Activated naive CD4-positive, alpha-beta T cell treated with anti-CD3 and anti-CD28 coated beads, Interleukin-2, amount 10 ng/mL, durations not matched to agents 7 days and 5 days (primary cell): Measurements from ENCODE around the gene AKT3.
"Not testable (repeated sequence)": the region's sequence is repeated elsewhere in the genome, so short reads cannot be mapped to it uniquely, and the experiment has no call there.

ENCODE experiments used
- CTCF ChIA-PET: fragments of 350-600 bp; sonication (Branson Sonifier 250); formaldehyde crosslinking; loops from one replicate; lab custom pipeline; 2021; ENCODE audit warnings: antibody characterized with exemption; lab: Charles Lee
- DNase-seq: peaks from one replicate; pipeline ENCODE4 v3.0.0-alpha.2; 2020
- H3K27ac Mint-ChIP-seq: one replicate; pipeline ENCODE4 v1.8.0; 2021; ENCODE audit warnings: mild to moderate bottlenecking, moderate library complexity, mixed read lengths
- H3K27me3 Mint-ChIP-seq: one replicate; pipeline ENCODE4 v1.8.0; 2021; ENCODE audit warnings: mild to moderate bottlenecking, mixed read lengths
- H3K36me3 Mint-ChIP-seq: one replicate; pipeline ENCODE4 v1.8.0; 2021; ENCODE audit warnings: mixed read lengths
- H3K4me1 Mint-ChIP-seq: one replicate; pipeline ENCODE4 v1.8.0; 2021; ENCODE audit warnings: mixed read lengths
- H3K4me3 Mint-ChIP-seq: one replicate; pipeline ENCODE4 v1.8.0; 2021; ENCODE audit warnings: mild to moderate bottlenecking, moderate library complexity, mixed read lengths
- H3K9me3 Mint-ChIP-seq: one replicate; pipeline ENCODE4 v1.8.0; 2021; ENCODE audit warnings: mixed read lengths

AKT3 gene

GRCh38 chr1:243790404-243790803, 59.6 kb downstream of the AKT3 start:
- CTCF ChIA-PET = no interaction called here
- Mint-ChIP-seq H3K27me3 (no peaks in the 10 kb centered on the region), H3K4me1 (no peaks in the 10 kb centered on the region), H3K27ac (no peak overlapping the region), H3K4me3 (no peak overlapping the region), H3K9me3 (no peaks in the 10 kb centered on the region), H3K36me3 (no peaks in the 10 kb centered on the region)
- no peak for DNase-seq

DNA sequence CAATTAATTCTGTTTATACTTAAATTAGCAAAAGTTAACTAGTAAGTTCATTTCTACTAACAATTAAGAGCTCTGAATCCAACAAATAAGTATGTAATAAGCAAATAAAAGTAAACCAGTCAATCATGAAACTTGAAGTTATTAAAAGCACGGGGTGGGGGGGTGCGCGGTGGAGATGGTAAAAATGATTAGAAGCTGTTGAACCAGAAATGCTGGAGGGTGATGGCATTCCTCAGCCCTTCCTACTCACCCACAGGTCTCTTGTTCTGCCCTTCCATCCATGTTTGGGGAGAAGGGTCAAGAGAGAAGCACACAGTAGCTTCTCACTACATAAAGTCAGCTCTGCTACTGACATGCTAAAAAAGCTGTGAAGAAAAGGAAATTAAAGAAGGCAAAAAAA, 63.5 kb downstream of the AKT3 start:
- Mint-ChIP-seq H3K36me3 (no peaks in the 10 kb centered on the region), H3K9me3 (no peaks in the 10 kb centered on the region), H3K27ac (no peak overlapping the region), H3K4me1 (no peaks in the 10 kb centered on the region), H3K4me3 (no peak overlapping the region), H3K27me3 (no peaks in the 10 kb centered on the region)
- CTCF ChIA-PET = interaction anchor here (1.4 kb wide), 1 partner anchor 40 kb away, joined by 3 read pairs; no protein-coding TSS in a partner anchor
- no peak for DNase-seq

- Mint-ChIP-seq H3K36me3 (no peaks in the 10 kb centered on the region), H3K4me1 (no peaks in the 10 kb centered on the region), H3K4me3 (no peak overlapping the region), H3K9me3 (no peaks in the 10 kb centered on the region), H3K27ac (peak overlapping the region; percentile 28), H3K27me3 (no peaks in the 10 kb centered on the region)
- DNase-seq = no peak
- CTCF ChIA-PET = no interaction called here
Observed at GRCh38 chr1:243784506-243784905, 65.5 kb downstream of the AKT3 start.

DNA sequence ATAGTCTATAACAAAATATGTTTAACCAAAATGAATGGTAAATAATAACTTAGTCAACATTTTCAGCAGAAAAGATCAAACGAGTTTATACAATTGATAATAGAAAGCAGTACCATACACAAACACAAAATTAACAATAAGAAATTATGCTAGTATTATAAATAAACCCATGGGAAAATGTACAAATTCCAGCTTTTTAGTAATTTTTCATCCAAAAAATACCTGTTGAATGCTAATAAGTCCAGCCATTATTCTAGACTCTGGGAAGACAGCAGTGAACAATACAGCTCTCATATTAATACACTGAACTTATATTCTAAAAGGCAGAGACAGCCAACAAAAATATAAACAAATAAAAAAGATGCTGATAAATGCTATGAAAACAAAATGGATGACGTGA, 66.3 kb downstream of the AKT3 start:
- Mint-ChIP-seq H3K9me3 (no peaks in the 10 kb centered on the region), H3K36me3 (no peaks in the 10 kb centered on the region), H3K27ac (no peak overlapping the region), H3K27me3 (no peaks in the 10 kb centered on the region), H3K4me3 (no peak overlapping the region), H3K4me1 (no peaks in the 10 kb centered on the region)
- CTCF ChIA-PET = interaction anchor here (0.9 kb wide), 1 partner anchor 33 kb away, joined by 3 read pairs; no protein-coding TSS in a partner anchor
- no peak for DNase-seq

DNA sequence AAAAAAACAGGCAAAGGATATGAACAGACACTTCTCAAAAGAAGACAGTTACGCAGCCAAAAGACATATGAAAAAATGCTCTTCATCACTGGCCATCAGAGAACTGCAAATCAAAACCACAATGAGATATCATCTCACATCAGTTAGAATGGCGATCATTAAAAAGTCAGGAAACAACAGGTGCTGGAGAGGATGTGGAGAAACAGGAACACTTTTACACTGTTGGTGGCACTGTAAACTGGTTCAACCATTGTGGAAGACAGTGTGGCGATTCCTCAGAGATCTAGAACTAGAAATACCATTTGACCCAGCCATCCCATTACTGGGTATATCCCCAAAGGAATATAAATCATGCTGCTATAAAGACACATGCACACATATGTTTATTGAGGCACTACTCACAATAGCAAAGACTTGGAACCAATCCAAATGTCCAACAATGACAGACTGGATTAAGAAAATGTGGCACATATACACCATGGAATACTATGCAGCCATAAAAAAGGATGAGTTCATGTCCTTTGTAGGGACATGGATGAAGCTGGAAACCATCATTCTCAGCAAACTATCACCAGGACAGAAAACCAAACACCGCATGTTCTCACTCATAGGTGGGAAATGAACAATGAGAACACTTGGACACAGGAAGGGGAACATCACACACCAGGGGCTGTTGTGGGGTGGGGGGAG, 77.5 kb downstream of the AKT3 start:
- H3K36me3 Mint-ChIP-seq, H3K4me3 Mint-ChIP-seq, H3K27ac Mint-ChIP-seq, H3K4me1 Mint-ChIP-seq, H3K27me3 Mint-ChIP-seq, DNase-seq, CTCF ChIA-PET: not testable (repeated sequence)
- peaks cover 13% of the 10 kb centered on the region for H3K9me3 Mint-ChIP-seq

DNA sequence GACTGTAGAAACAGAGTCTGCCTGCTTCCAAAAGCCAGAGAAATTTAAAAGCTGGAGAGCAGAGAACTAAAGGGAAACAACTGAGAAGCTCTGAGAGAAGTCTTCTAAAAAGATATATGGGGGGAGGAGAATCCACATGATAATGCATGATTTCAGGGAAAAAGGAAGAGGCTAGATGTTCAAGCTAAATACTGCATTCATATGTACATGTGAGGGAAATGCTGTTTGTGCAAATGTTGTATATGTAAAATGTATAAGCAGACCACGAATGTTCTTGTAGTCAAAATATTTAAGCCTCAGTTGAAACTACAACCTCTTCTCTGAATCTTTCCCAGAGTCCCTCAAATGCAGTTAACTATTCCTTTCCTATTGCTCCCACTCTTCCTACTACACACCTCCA, 79.2 kb downstream of the AKT3 start:
- CTCF ChIA-PET = no interaction called here
- no peak for DNase-seq
- H3K27me3 Mint-ChIP-seq = no peaks in the 10 kb centered on the region
- peaks cover 2% of the 10 kb centered on the region for H3K36me3 Mint-ChIP-seq
- no peak overlapping the region for H3K27ac Mint-ChIP-seq
- H3K4me1 Mint-ChIP-seq = no peaks in the 10 kb centered on the region
- H3K4me3 Mint-ChIP-seq = no peak overlapping the region
- H3K9me3 Mint-ChIP-seq = peaks cover 8% of the 10 kb centered on the region

DNA sequence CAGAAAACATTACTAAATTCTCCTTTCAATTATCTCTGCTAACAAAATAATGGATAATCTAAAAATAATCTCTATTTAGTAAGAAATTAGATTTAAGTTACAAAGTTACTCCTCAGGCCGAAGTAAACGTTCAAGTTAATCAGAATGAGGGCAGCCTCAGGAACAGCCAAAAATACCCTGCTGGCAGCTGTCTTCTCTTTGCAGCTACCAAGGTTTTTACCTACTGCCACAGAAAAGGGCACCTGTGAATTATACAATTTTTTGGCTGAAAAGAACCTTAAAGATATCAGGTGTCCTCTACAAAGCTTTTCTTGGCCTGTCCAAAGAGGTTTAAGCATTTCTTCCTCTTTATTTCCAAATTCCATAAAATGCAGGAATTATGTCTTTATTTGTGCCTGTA, 84.4 kb downstream of the AKT3 start:
- no peaks in the 10 kb centered on the region for H3K4me1 Mint-ChIP-seq
- no peaks in the 10 kb centered on the region for H3K36me3 Mint-ChIP-seq
- H3K4me3 Mint-ChIP-seq = no peak overlapping the region
- CTCF ChIA-PET = no interaction called here
- no peak for DNase-seq
- H3K9me3 Mint-ChIP-seq = no peaks in the 10 kb centered on the region
- no peaks in the 10 kb centered on the region for H3K27me3 Mint-ChIP-seq
- no peak overlapping the region for H3K27ac Mint-ChIP-seq

DNA sequence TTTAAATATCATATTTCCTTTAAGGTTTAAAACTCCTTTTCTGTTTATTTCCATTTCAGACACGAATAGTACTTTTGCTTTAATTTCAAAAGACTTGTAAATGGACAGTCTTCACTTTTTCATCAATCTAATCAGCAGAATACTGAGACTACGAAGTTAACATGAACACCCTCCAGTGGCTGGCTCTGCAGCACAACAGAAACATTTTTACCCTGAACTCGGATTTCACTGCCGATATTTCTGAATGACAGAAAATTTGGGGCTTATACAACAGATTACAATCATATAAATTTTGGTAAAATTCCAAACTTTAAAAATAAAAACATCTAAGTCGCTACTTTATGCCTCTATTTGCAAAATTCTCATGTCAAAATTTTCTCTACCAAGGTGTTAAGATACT, 86.2 kb downstream of the AKT3 start:
- Mint-ChIP-seq H3K36me3 (no peaks in the 10 kb centered on the region), H3K9me3 (no peaks in the 10 kb centered on the region), H3K27ac (no peak overlapping the region), H3K27me3 (no peaks in the 10 kb centered on the region), H3K4me3 (no peak overlapping the region), H3K4me1 (no peaks in the 10 kb centered on the region)
- CTCF ChIA-PET = no interaction called here
- no peak for DNase-seq

- H3K4me3 Mint-ChIP-seq = no peak overlapping the region
- no peak for DNase-seq
- CTCF ChIA-PET = no interaction called here
- H3K27me3 Mint-ChIP-seq = no peaks in the 10 kb centered on the region
- no peaks in the 10 kb centered on the region for H3K36me3 Mint-ChIP-seq
- no peaks in the 10 kb centered on the region for H3K9me3 Mint-ChIP-seq
- H3K4me1 Mint-ChIP-seq = no peaks in the 10 kb centered on the region
- no peak overlapping the region for H3K27ac Mint-ChIP-seq
Observed at GRCh38 chr1:243758647-243759046, 91.4 kb downstream of the AKT3 start.

- H3K27ac Mint-ChIP-seq = no peak overlapping the region
- H3K4me1 Mint-ChIP-seq = peaks cover under 1% of the 10 kb centered on the region
- no peak overlapping the region for H3K4me3 Mint-ChIP-seq
- DNase-seq = no peak
- no peaks in the 10 kb centered on the region for H3K9me3 Mint-ChIP-seq
- H3K27me3 Mint-ChIP-seq = no peaks in the 10 kb centered on the region
- H3K36me3 Mint-ChIP-seq = no peaks in the 10 kb centered on the region
- CTCF ChIA-PET = no interaction called here
Observed at GRCh38 chr1:243756529-243756928, 93.5 kb downstream of the AKT3 start.

DNA sequence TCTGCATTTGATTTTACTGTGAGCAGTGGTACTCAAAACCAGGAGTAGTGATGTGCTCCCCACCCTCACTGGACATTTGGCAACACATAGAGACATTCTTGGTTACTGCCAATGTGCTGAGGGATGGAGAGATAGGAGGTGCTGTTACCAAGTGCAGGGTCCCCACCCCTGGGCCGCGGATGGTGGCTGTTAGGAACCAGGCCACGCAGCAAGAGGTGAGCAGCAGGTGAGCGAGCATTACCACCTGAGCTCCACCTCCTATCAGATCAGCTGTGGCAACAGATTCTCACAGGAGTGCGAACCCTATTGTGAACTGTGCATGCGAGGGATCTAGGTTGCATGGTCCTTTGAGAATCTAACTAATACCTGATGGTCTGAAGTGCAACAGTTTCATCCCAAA, 95.7 kb downstream of the AKT3 start:
- H3K4me3 Mint-ChIP-seq = no peak overlapping the region
- no peaks in the 10 kb centered on the region for H3K36me3 Mint-ChIP-seq
- H3K27me3 Mint-ChIP-seq = no peaks in the 10 kb centered on the region
- peaks cover 2% of the 10 kb centered on the region for H3K4me1 Mint-ChIP-seq
- H3K9me3 Mint-ChIP-seq = no peaks in the 10 kb centered on the region
- no peak for DNase-seq
- no peak overlapping the region for H3K27ac Mint-ChIP-seq
- CTCF ChIA-PET = no interaction called here

DNA sequence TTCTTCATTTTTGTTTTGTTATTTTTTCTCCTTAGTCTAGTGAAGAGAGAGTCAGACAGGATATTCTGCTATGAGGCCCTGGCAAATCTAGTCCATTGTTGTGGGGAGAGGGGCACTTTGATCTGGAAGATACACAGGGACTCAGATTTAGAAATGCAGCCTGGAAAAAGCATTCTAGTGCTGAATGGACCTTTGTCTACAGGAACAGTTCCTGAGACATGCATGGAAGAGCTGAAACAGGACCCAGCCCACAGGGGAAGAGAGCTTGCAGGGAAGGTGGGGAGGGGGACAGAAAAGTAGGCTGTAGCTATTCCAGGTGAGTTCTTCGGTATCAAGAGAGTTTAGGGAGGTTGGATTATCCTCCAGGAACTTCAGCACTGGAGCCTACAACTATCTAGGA, 98.5 kb downstream of the AKT3 start:
- no peak overlapping the region for H3K4me3 Mint-ChIP-seq
- H3K27me3 Mint-ChIP-seq = no peaks in the 10 kb centered on the region
- peaks cover 2% of the 10 kb centered on the region for H3K4me1 Mint-ChIP-seq
- CTCF ChIA-PET = interaction anchor here (0.7 to 4.8 kb wide), 5 partner anchors 32 to 548 kb away, joined by 3 to 29 read pairs (median 3); no protein-coding TSS in a partner anchor
- H3K9me3 Mint-ChIP-seq = no peaks in the 10 kb centered on the region
- DNase-seq = no peak
- H3K36me3 Mint-ChIP-seq = no peaks in the 10 kb centered on the region
- H3K27ac Mint-ChIP-seq = no peak overlapping the region

DNA sequence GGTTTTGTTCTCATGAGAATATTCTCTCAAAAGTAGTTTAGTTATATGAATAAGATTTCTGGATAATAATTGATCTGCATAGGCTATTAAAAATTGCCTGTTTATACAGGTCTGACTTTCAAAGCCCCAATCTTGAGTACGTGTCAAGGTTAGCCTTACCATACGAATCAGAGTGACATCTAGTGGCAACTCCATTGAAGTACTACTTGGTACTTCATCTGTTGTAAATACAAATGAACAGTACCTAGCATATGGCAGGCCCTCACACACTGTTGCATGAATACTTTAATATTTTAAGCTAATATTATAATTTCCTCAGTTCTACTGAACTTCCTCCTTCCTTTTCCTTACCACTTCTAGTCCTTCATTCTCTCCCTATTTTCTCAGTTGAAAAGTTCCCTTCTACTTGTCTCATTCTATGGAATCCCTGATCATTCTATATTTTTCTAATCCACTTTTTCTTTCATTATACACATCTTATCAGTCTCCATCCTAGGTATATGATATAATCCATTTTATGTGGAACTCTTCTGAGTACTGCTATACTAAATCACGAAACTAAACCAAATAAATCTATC, 101.2 kb downstream of the AKT3 start:
- CTCF ChIA-PET = interaction anchor here (0.6 to 4.8 kb wide), 5 partner anchors 11 to 666 kb away, joined by 3 to 29 read pairs (median 3); no protein-coding TSS in a partner anchor
- DNase-seq = no peak

GRCh38 chr1:243748227-243748626, 101.8 kb downstream of the AKT3 start:
- Mint-ChIP-seq H3K9me3 (no peaks in the 10 kb centered on the region), H3K36me3 (no peaks in the 10 kb centered on the region), H3K27ac (no peak overlapping the region), H3K4me3 (no peak overlapping the region), H3K4me1 (peaks cover 2% of the 10 kb centered on the region), H3K27me3 (no peaks in the 10 kb centered on the region)
- no peak for DNase-seq
- CTCF ChIA-PET = interaction anchor here (0.7 to 4.8 kb wide), 4 partner anchors 11 to 405 kb away, joined by 3 to 29 read pairs (median 3); no protein-coding TSS in a partner anchor

More for the DNA sequence above, 101.2 kb downstream of the AKT3 start:
- Mint-ChIP-seq H3K4me3 (no peak overlapping the region), H3K27ac (no peak overlapping the region), H3K27me3 (no peaks in the 10 kb centered on the region), H3K4me1 (peaks cover 2% of the 10 kb centered on the region), H3K36me3 (no peaks in the 10 kb centered on the region), H3K9me3 (no peaks in the 10 kb centered on the region)

GRCh38 chr1:243746751-243747150, 103.3 kb downstream of the AKT3 start:
- Mint-ChIP-seq H3K9me3 (no peaks in the 10 kb centered on the region), H3K27me3 (no peaks in the 10 kb centered on the region), H3K27ac (no peak overlapping the region), H3K4me1 (peaks cover 2% of the 10 kb centered on the region), H3K4me3 (no peak overlapping the region), H3K36me3 (no peaks in the 10 kb centered on the region)
- DNase-seq = no peak
- CTCF ChIA-PET = interaction anchor here (2.3 kb wide), 1 partner anchor 404 kb away, joined by 13 read pairs; no protein-coding TSS in a partner anchor
